Activated CD4-positive, alpha-beta T cell treated with anti-CD3 and anti-CD28 coated beads, Interleukin-2, amount 10 ng/mL, durations not matched to agents 7 days and 5 days (primary cell): ENCODE results near the gene CNTN5. TPM values are rescaled to one million over a fixed set of nuclear protein-coding genes. Genes with fewer than 3 reads are reported as not detected.
"Not testable (repeated sequence)": the region's sequence is repeated elsewhere in the genome, so short reads cannot be mapped to it uniquely, and the experiment has no call there.

Source experiments
- CTCF ChIA-PET: fragments of 350-600 bp; sonication (Branson Sonifier 250); formaldehyde crosslinking; loops from one replicate; lab custom pipeline; 2021; ENCODE audit warnings: antibody characterized with exemption; lab: Charles Lee
- POLR2A ChIA-PET: fragments of 350-600 bp; sonication (Branson Sonifier 250); formaldehyde crosslinking; loops from one replicate; lab custom pipeline; 2021; ENCODE audit warnings: antibody characterized with exemption; lab: Charles Lee
- DNase-seq: peaks from one replicate; pipeline ENCODE4 v3.0.0-alpha.2; 2020
- H3K27ac Mint-ChIP-seq: one replicate; pipeline ENCODE4 v1.8.0; 2021; ENCODE audit warnings: mild to moderate bottlenecking, moderate library complexity, mixed read lengths
- H3K27me3 Mint-ChIP-seq: one replicate; pipeline ENCODE4 v1.8.0; 2021; ENCODE audit warnings: mixed read lengths
- H3K36me3 Mint-ChIP-seq: one replicate; pipeline ENCODE4 v1.8.0; 2021; ENCODE audit warnings: low read depth, mixed read lengths
- H3K4me1 Mint-ChIP-seq: one replicate; pipeline ENCODE4 v1.8.0; 2021; ENCODE audit warnings: mixed read lengths
- H3K4me3 Mint-ChIP-seq: one replicate; pipeline ENCODE4 v1.8.0; 2021; ENCODE audit warnings: mild to moderate bottlenecking, moderate library complexity, mixed read lengths
- H3K9me3 Mint-ChIP-seq: one replicate; pipeline ENCODE4 v1.8.0; 2021; ENCODE audit warnings: mixed read lengths
- total RNA-seq, 2 experiments: library from RNA; stranded (reverse); gene quantifications; one replicate each; pipeline ENCODE4 v1.2.3, GENCODE V29; 2021

The CNTN5 gene
- total RNA-seq, 2 experiments from 2014 or later, result not detected

DNA sequence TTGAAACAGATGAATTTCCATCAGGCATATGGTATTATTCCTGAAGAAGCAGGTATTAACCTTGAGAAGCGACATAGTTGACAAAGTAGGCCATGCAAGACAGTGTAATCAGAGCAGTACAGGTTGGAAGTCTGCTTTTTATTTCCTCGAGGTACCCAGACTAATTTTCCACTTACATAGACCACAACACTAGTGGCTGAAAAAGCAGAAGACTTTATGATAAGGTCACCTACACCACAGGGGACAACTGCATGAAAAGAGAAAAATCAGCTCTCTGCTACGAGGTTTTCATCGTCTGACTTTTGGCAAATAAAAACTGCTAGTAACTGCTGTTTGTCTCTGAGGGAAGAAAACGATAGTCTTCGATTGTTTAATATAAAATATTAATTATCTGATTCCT, 77.5 kb downstream of the CNTN5 start:
- Mint-ChIP-seq H3K36me3 (no peaks in the 10 kb centered on the region), H3K4me3 (no peak overlapping the region), H3K27ac (no peak overlapping the region), H3K9me3 (peaks cover 4% of the 10 kb centered on the region), H3K27me3 (no peaks in the 10 kb centered on the region), H3K4me1 (no peaks in the 10 kb centered on the region)
- POLR2A ChIA-PET, result no interaction called here
- CTCF ChIA-PET, result no interaction called here
- DNase-seq, result no peak

DNA sequence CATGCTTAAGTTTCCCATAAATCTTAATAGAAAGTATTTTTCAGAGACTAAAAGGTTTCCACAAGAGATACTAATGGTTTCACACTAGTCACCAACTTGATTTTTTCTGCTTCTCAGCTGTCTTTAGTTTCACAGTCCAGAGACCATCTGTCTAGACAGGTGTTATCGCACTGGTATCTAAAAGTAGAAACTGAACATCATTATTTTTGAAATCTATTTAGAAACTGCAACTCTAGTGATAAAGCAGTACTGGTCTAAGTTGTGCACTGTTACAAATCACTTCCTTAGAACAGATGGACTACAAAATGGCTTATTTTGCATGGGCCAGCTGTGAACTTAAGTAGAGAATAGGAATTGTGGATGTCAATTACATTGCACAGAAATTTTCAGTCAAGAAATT, 78.0 kb downstream of the CNTN5 start:
- POLR2A ChIA-PET, result no interaction called here
- no peak overlapping the region for H3K4me3 Mint-ChIP-seq
- H3K27me3 Mint-ChIP-seq, result no peaks in the 10 kb centered on the region
- CTCF ChIA-PET, result no interaction called here
- H3K4me1 Mint-ChIP-seq, result no peaks in the 10 kb centered on the region
- no peak overlapping the region for H3K27ac Mint-ChIP-seq
- H3K36me3 Mint-ChIP-seq, result no peaks in the 10 kb centered on the region
- peaks cover 4% of the 10 kb centered on the region for H3K9me3 Mint-ChIP-seq
- DNase-seq, result no peak

DNA sequence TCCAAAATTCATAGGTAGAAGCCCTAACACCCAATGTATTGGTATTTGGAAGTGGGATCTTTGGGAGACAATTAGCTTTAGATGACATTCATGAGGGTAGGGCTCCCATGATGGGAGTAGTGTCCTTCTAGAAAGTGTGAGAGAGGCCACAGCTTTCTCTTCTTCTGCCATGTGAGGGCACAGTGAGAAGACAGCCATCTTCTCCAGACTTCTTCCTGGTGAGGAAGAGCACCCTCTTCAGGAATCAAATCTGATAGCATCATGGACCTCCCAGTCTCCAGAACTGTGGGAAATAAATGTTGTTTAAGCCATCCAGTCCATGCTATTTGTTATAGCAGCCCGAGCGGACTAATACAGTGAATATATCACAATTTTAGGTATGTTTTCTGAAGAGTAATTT, 96.9 kb downstream of the CNTN5 start:
- CTCF ChIA-PET, result no interaction called here
- no peaks in the 10 kb centered on the region for H3K36me3 Mint-ChIP-seq
- no peaks in the 10 kb centered on the region for H3K4me1 Mint-ChIP-seq
- H3K9me3 Mint-ChIP-seq, result peaks cover 4% of the 10 kb centered on the region
- no peaks in the 10 kb centered on the region for H3K27me3 Mint-ChIP-seq
- no peak for DNase-seq
- no peak overlapping the region for H3K4me3 Mint-ChIP-seq
- no peak overlapping the region for H3K27ac Mint-ChIP-seq
- POLR2A ChIA-PET, result no interaction called here

DNA sequence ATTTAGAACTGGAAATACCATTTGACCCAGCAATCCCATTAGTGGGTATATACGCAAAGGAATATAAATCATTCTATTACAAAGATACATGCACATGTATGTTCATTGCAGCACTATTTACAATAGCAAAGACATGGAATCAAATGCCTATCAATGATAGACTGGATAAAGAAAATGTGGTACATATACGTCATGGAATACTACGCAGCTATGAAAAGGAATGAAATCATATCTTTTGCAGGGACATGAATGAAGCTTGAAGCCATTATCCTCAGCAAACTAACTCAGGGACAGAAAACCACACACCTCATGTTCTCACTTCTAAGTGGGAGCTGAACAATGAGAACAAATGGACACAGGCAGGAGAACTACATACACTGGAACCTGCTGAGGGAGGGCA, 113.1 kb downstream of the CNTN5 start:
- peaks cover 17% of the 10 kb centered on the region for H3K9me3 Mint-ChIP-seq
- H3K4me1 Mint-ChIP-seq, H3K4me3 Mint-ChIP-seq, DNase-seq, POLR2A ChIA-PET, H3K27me3 Mint-ChIP-seq, H3K27ac Mint-ChIP-seq, H3K36me3 Mint-ChIP-seq, CTCF ChIA-PET: not testable (repeated sequence)

DNA sequence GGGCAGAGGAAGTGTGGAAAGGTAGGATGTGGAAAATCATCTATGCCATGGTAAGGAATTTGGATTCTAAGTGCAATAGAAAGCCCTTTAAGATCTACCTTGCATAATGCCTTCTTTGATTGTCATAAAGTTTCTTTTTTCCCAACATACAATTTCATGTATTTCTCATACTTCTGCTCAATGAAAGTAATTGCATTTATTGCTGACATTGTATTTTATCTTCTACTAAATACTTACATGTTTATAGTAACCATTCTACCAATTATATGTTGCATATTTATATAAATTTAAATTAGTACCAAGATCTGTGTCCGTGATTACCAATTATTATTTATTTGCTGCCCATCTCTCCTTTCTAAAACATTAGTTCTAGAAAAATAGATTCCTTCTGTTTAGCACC, 114.8 kb downstream of the CNTN5 start:
- no peaks in the 10 kb centered on the region for H3K27me3 Mint-ChIP-seq
- H3K4me1 Mint-ChIP-seq, result no peaks in the 10 kb centered on the region
- no peak overlapping the region for H3K4me3 Mint-ChIP-seq
- no peaks in the 10 kb centered on the region for H3K36me3 Mint-ChIP-seq
- H3K27ac Mint-ChIP-seq, result no peak overlapping the region
- POLR2A ChIA-PET, result no interaction called here
- peaks cover 10% of the 10 kb centered on the region for H3K9me3 Mint-ChIP-seq
- CTCF ChIA-PET, result no interaction called here
- DNase-seq, result no peak

GRCh38 chr11:99142237-99142636, 121.5 kb downstream of the CNTN5 start:
- DNase-seq, result no peak
- H3K36me3 Mint-ChIP-seq, result no peaks in the 10 kb centered on the region
- H3K27ac Mint-ChIP-seq, result no peak overlapping the region
- peaks cover 11% of the 10 kb centered on the region for H3K9me3 Mint-ChIP-seq
- ChIA-PET CTCF (no interaction called here), POLR2A (no interaction called here)
- H3K4me3 Mint-ChIP-seq, result no peak overlapping the region
- H3K4me1 Mint-ChIP-seq, result no peaks in the 10 kb centered on the region
- no peaks in the 10 kb centered on the region for H3K27me3 Mint-ChIP-seq

DNA sequence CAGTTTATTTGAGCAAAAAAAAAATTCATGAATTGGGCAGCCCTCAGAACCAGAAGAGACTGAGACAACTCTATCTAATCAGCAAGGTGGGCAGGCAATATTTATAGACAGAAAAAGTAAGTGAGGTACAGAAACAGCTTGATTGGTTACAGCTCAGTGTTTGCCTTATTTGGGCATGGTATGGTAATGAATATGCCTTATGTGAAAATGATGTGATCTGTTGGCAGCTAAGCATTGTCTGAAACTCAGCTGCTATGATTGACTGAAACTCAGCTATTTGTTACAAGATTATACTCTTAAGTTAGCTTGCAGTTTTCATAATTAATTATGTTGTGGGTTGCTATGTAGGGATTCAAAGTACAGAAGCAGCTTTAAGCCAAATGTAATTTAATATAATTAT, 127.6 kb downstream of the CNTN5 start:
- Mint-ChIP-seq H3K4me1 (no peaks in the 10 kb centered on the region), H3K36me3 (no peaks in the 10 kb centered on the region), H3K27me3 (no peaks in the 10 kb centered on the region), H3K27ac (no peak overlapping the region), H3K4me3 (no peak overlapping the region), H3K9me3 (peaks cover 2% of the 10 kb centered on the region)
- no peak for DNase-seq
- ChIA-PET CTCF (no interaction called here), POLR2A (no interaction called here)

DNA sequence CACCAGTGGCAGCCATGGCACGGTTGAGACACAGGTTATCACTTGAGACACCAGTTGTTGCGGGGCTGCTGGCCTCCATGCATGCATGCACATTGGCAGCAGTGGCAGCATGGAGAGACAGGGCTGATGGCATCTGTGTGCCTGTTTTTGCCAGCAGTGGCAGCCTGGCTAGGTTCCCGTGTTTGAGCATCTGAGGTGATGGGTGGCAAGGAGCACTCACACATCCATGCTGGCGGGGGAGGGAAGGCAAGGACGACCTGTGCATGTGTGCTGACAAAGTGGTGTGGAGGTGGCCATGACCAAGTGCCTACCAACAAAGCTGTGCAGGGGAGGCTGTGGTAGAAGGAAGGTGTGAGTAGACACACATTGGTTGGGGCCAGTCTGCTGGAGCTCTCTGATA, 133.5 kb downstream of the CNTN5 start:
- no peaks in the 10 kb centered on the region for H3K4me1 Mint-ChIP-seq
- peaks cover 4% of the 10 kb centered on the region for H3K9me3 Mint-ChIP-seq
- no peak overlapping the region for H3K4me3 Mint-ChIP-seq
- H3K36me3 Mint-ChIP-seq, result no peaks in the 10 kb centered on the region
- H3K27me3 Mint-ChIP-seq, result no peaks in the 10 kb centered on the region
- no peak overlapping the region for H3K27ac Mint-ChIP-seq
- POLR2A ChIA-PET, result no interaction called here
- DNase-seq, result no peak
- CTCF ChIA-PET, result no interaction called here

- no peaks in the 10 kb centered on the region for H3K9me3 Mint-ChIP-seq
- no peak overlapping the region for H3K27ac Mint-ChIP-seq
- DNase-seq, result no peak
- H3K4me3 Mint-ChIP-seq, result no peak overlapping the region
- no peaks in the 10 kb centered on the region for H3K27me3 Mint-ChIP-seq
- ChIA-PET POLR2A (no interaction called here), CTCF (no interaction called here)
- H3K4me1 Mint-ChIP-seq, result no peaks in the 10 kb centered on the region
- H3K36me3 Mint-ChIP-seq, result no peaks in the 10 kb centered on the region
These were observed 139.7 kb downstream of the CNTN5 start for GRCh38 chr11:99160447-99160846.

DNA sequence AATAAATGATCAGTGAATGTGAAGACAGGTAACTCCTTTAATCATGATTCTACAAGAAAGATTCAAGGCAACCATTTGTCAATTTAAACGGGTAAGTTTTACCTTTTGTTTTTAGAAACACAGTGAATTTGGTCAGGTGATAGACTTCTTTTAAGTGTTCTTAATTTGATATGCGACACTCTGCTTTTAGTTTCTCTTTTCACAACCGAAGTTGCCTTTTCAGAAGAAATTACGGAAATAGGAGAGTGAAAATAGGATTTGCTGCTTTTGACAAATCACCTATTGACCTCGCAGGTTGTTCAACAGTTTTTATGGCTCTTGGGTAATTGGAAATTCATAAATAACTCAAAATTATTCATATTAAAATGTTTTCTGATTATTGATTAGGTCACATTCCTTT, 142.1 kb downstream of the CNTN5 start:
- H3K9me3 Mint-ChIP-seq, result no peaks in the 10 kb centered on the region
- ChIA-PET CTCF (no interaction called here), POLR2A (no interaction called here)
- no peak for DNase-seq
- H3K4me1 Mint-ChIP-seq, result no peaks in the 10 kb centered on the region
- no peaks in the 10 kb centered on the region for H3K36me3 Mint-ChIP-seq
- no peaks in the 10 kb centered on the region for H3K27me3 Mint-ChIP-seq
- H3K4me3 Mint-ChIP-seq, result no peak overlapping the region
- no peak overlapping the region for H3K27ac Mint-ChIP-seq

GRCh38 chr11:99170591-99170990, 149.8 kb downstream of the CNTN5 start:
- H3K4me3 Mint-ChIP-seq, result no peak overlapping the region
- no peaks in the 10 kb centered on the region for H3K27me3 Mint-ChIP-seq
- H3K27ac Mint-ChIP-seq, result no peak overlapping the region
- CTCF ChIA-PET, result no interaction called here
- no peak for DNase-seq
- no peaks in the 10 kb centered on the region for H3K4me1 Mint-ChIP-seq
- no peaks in the 10 kb centered on the region for H3K36me3 Mint-ChIP-seq
- POLR2A ChIA-PET, result no interaction called here
- H3K9me3 Mint-ChIP-seq, result no peaks in the 10 kb centered on the region

GRCh38 chr11:99171330-99171729, 150.6 kb downstream of the CNTN5 start:
- POLR2A ChIA-PET, result no interaction called here
- H3K4me3 Mint-ChIP-seq, result no peak overlapping the region
- no peaks in the 10 kb centered on the region for H3K36me3 Mint-ChIP-seq
- H3K9me3 Mint-ChIP-seq, result peaks cover 2% of the 10 kb centered on the region
- CTCF ChIA-PET, result no interaction called here
- no peak overlapping the region for H3K27ac Mint-ChIP-seq
- H3K27me3 Mint-ChIP-seq, result no peaks in the 10 kb centered on the region
- no peaks in the 10 kb centered on the region for H3K4me1 Mint-ChIP-seq
- no peak for DNase-seq

- Mint-ChIP-seq H3K4me1 (no peaks in the 10 kb centered on the region), H3K36me3 (no peaks in the 10 kb centered on the region), H3K27me3 (no peaks in the 10 kb centered on the region), H3K9me3 (peaks cover 4% of the 10 kb centered on the region), H3K4me3 (no peak overlapping the region), H3K27ac (no peak overlapping the region)
- POLR2A ChIA-PET, result no interaction called here
- DNase-seq, result no peak
- CTCF ChIA-PET, result no interaction called here
These were observed 155.7 kb downstream of the CNTN5 start for GRCh38 chr11:99176430-99176829.

DNA sequence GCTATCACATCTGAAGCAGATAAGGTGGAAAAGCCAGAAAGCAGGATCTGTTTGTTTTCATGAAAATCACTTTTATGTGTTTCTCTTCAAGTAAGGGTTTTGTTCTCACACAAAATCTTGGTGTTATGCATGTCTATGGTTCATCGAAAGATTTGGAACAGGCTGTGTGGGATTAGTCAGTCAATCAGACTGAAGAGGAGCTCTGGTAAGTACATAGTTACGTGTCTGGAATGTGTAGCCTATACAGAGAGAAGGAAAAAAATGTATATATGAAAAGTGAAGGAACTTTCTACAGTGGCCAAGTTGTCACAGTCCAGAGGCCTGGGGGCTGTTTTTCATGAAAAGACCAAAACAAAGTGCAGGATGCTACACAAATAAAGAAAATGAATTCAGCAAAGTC, 156.7 kb downstream of the CNTN5 start:
- Mint-ChIP-seq H3K36me3 (no peaks in the 10 kb centered on the region), H3K9me3 (peaks cover 4% of the 10 kb centered on the region), H3K27ac (no peak overlapping the region), H3K27me3 (no peaks in the 10 kb centered on the region), H3K4me1 (no peaks in the 10 kb centered on the region), H3K4me3 (no peak overlapping the region)
- no peak for DNase-seq
- ChIA-PET POLR2A (no interaction called here), CTCF (no interaction called here)
